ENCODE results near the gene RAP1GDS1. TPM values are rescaled to one million over a fixed set of nuclear protein-coding genes. Genes with fewer than 3 reads are reported as not detected.

RAP1GDS1 gene
- polyA plus RNA-seq, 3 donors = 23.6 to 37.9 (median 37.8) TPM

- 95% methylated on average over 5 of the region's 6 CpGs for WGBS (ENCODE audit: insufficient coverage)
- H3K27ac ChIP-seq (ENCODE audit: low read depth in 1 of 2, low read length in 2 of 2) = no peak overlapping the region
Measured at GRCh38 chr4:98434816-98435215, 173.6 kb downstream of the RAP1GDS1 start.

DNA sequence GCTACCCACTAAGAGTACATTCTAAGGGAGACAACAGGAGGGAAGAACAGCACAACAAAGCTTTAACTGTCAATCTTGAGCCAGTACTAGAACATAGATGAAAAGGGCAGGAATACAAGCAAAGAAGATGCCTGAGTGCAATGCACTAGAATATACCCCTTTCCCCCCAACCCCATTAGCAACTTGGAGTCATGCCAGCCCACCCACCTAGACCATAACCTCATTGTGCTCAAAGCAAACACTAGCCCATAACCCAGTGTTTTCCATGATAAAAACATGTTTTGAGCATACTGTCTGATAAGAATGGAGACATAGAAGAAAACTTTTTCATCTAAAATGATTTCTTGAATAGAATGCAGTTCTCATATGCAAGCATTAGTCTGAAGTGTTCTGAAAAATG, 183.2 kb downstream of the RAP1GDS1 start:
- Histone ChIP-seq H4K20me1 (ENCODE audit: insufficient read depth, low read length) (no peaks in the 10 kb centered on the region), H3K79me2 (ENCODE audit: insufficient read depth, low read length) (no peaks in the 10 kb centered on the region), H3K9ac (ENCODE audit: insufficient read depth, low read length, poor library complexity, severe bottlenecking) (no peak overlapping the region), H3K27me3 (ENCODE audit: control insufficient read depth in 2 of 2, insufficient read depth in 2 of 2, low read length in 2 of 2) (no peaks in the 10 kb centered on the region), H3K27ac (ENCODE audit: low read depth in 1 of 2, low read length in 2 of 2) (no peak overlapping the region), H3K36me3 (replicated peaks in 1 of 2; ENCODE audit: control insufficient read depth in 1 of 2, insufficient read depth in 2 of 2, low read length in 2 of 2) (peaks cover 25 to 48% of the 10 kb centered on the region in 2 donors), H3K4me3 (replicated peaks in 1 of 3; ENCODE audit: low read depth in 2 of 3, low read length in 3 of 3) (no peak overlapping the region), H3K4me2 (replicated peaks; ENCODE audit: extremely low read depth, low read length, poor library complexity, severe bottlenecking) (no peak overlapping the region), H3K9me3 (replicated peaks in 1 of 2; ENCODE audit: control insufficient read depth in 1 of 2, insufficient read depth in 1 of 2, low read length in 2 of 2) (no peaks in the 10 kb centered on the region), H3K4me1 (ENCODE audit: control insufficient read depth in 1 of 2, insufficient read depth in 2 of 2, low read length in 2 of 2) (peaks cover 17 to 19% of the 10 kb centered on the region in 2 donors), H2AFZ (ENCODE audit: insufficient read depth, low read depth, low read length, poor library complexity, severe bottlenecking) (no peak overlapping the region)
- peaks cover 0 to 5% (median 0%) of the 10 kb centered on the region in 7 donors for H3K9me3 Mint-ChIP-seq
- DNase-seq = no peak
- H3K4me1 Mint-ChIP-seq = peaks cover 21% of the 10 kb centered on the region
- intact Hi-C loops (cut with micrococcal nuclease) = no loop called here
- no peak for TF ChIP-seq CTCF (IDR thresholded peaks at IDR 0.05)
- peaks cover 38 to 45% of the 10 kb centered on the region in 2 donors for H3K36me3 Mint-ChIP-seq
- H3K4me3 Mint-ChIP-seq = no peak overlapping the region
- H3K27ac Mint-ChIP-seq = no peak overlapping the region
- H3K27me3 Mint-ChIP-seq (ENCODE audit: low read depth in 3 of 3) = peaks cover 0 to 3% (median 0%) of the 10 kb centered on the region in 3 donors

More at GRCh38 chr4:98434816-98435215, 173.6 kb downstream of the RAP1GDS1 start:
- no peaks in the 10 kb centered on the region for H4K20me1 ChIP-seq (ENCODE audit: insufficient read depth, low read length)
- no peaks in the 10 kb centered on the region for H3K4me1 ChIP-seq (ENCODE audit: control insufficient read depth in 1 of 2, insufficient read depth in 2 of 2, low read length in 2 of 2)
- H2AFZ ChIP-seq (ENCODE audit: insufficient read depth, low read depth, low read length, poor library complexity, severe bottlenecking) = no peak overlapping the region
- H3K79me2 ChIP-seq (ENCODE audit: insufficient read depth, low read length) = no peaks in the 10 kb centered on the region
- Mint-ChIP-seq H3K4me3 (no peak overlapping the region), H3K27me3 (ENCODE audit: low read depth in 3 of 3) (no peaks in the 10 kb centered on the region), H3K36me3 (peaks cover 31 to 47% of the 10 kb centered on the region in 2 donors), H3K27ac (no peak overlapping the region), H3K9me3 (peaks cover 0 to 6% (median 0%) of the 10 kb centered on the region in 7 donors), H3K4me1 (no peaks in the 10 kb centered on the region)
- H3K4me3 ChIP-seq (replicated peaks in 1 of 3; ENCODE audit: low read depth in 2 of 3, low read length in 3 of 3) = no peak overlapping the region
- DNase-seq = no peak
- H3K27me3 ChIP-seq (ENCODE audit: control insufficient read depth in 2 of 2, insufficient read depth in 2 of 2, low read length in 2 of 2) = no peaks in the 10 kb centered on the region
- no peak overlapping the region for H3K4me2 ChIP-seq (replicated peaks; ENCODE audit: extremely low read depth, low read length, poor library complexity, severe bottlenecking)
- H3K9me3 ChIP-seq (replicated peaks in 1 of 2; ENCODE audit: control insufficient read depth in 1 of 2, insufficient read depth in 1 of 2, low read length in 2 of 2) = no peaks in the 10 kb centered on the region
- intact Hi-C loops (cut with micrococcal nuclease) = no loop called here
- no peak for TF ChIP-seq CTCF (IDR thresholded peaks at IDR 0.05)
- H3K36me3 ChIP-seq (replicated peaks in 1 of 2; ENCODE audit: control insufficient read depth in 1 of 2, insufficient read depth in 2 of 2, low read length in 2 of 2) = peaks cover 22 to 34% of the 10 kb centered on the region in 2 donors
- H3K9ac ChIP-seq (ENCODE audit: insufficient read depth, low read length, poor library complexity, severe bottlenecking) = no peak overlapping the region

Data from CD14-positive monocyte (primary cell).